Suprapubic skin (tissue), 4 donors: ENCODE results near the gene CASP10. TPM values are rescaled to one million over a fixed set of nuclear protein-coding genes. Genes with fewer than 3 reads are reported as not detected.
"Not testable (repeated sequence)": the region's sequence is repeated elsewhere in the genome, so short reads cannot be mapped to it uniquely, and the experiment has no call there.

Experiments
- DNase-seq, 2 donors: peaks; one replicate each; pipeline ENCODE4 v3.0.0-alpha.2; 2019; ENCODE audit warnings: low spot score in 2 of 2
- H3K27ac ChIP-seq: fragments of 200-600 bp; sonication (generic); one replicate; pipeline ENCODE4 v1.5.1; 2019
- H3K27me3 ChIP-seq: fragments of 200-600 bp; sonication (generic); one replicate; pipeline ENCODE4 v1.5.1; 2019
- H3K36me3 ChIP-seq: fragments of 200-600 bp; sonication (generic); one replicate; pipeline ENCODE4 v1.5.1; 2019
- H3K4me1 ChIP-seq: fragments of 200-600 bp; sonication (generic); one replicate; pipeline ENCODE4 v1.5.1; 2019
- H3K4me3 ChIP-seq: fragments of 200-600 bp; sonication (generic); one replicate; pipeline ENCODE4 v1.5.1; 2019; ENCODE audit warnings: mild to moderate bottlenecking
- H3K9me3 ChIP-seq: fragments of 200-600 bp; sonication (generic); one replicate; pipeline ENCODE4 v1.5.1; 2019
- CTCF ChIP-seq, 2 donors: fragments of 200-600 bp in 1 of 2; fragments of 450-650 bp in 1 of 2; sonication (generic) in 1 of 2; IDR thresholded peaks; one replicate each; pipeline ENCODE4 v1.5.1; 2016 to 2019; ENCODE audit warnings: antibody characterized with exemption in 2 of 2, mild to moderate bottlenecking in 1 of 2, moderate library complexity in 1 of 2
- EP300 ChIP-seq: sonication (generic); formaldehyde crosslinking; IDR thresholded peaks from one replicate; pipeline ENCODE4 v1.6.1; 2017; ENCODE audit warnings: antibody characterized with exemption
- POLR2A ChIP-seq, 2 donors: fragments of 450-650 bp; IDR thresholded peaks; one replicate each; pipeline ENCODE4 v1.6.1; 2017; ENCODE audit warnings: antibody characterized with exemption in 2 of 2, mild to moderate bottlenecking in 2 of 2, moderate library complexity in 2 of 2
- POLR2AphosphoS5 ChIP-seq, 3 donors: sonication (generic); formaldehyde crosslinking; IDR thresholded peaks; one replicate each; pipeline ENCODE4 v1.6.1; 2017; ENCODE audit warnings: antibody characterized with exemption in 3 of 3
- WGBS: methylation state at CpG from one replicate; pipeline ENCODE4 v1.1.5; 2018; 5-methylcytosine and 5-hydroxymethylcytosine counted together
- total RNA-seq, 4 donors: library from RNA; depleted of rRNA; stranded (reverse); fragments of >200 nt; gene quantifications; one replicate each; pipeline ENCODE4 v1.1.0, GENCODE V29; 2016

The CASP10 gene
- total RNA-seq, 4 donors from 2014 or later = 3.7 to 19.0 (median 7.4) TPM

GRCh38 chr2:201158111-201158929, 24.6 kb upstream of the CASP10 start:
- no peaks in the 10 kb centered on the region for H3K27me3 ChIP-seq
- DNase-seq = no peak
- no peak overlapping the region for H3K4me3 ChIP-seq
- H3K27ac ChIP-seq = peak overlapping the region; percentile 47
- H3K36me3 ChIP-seq = peaks cover 91% of the 10 kb centered on the region
- peak in 1 of 2 donors; percentile 41 for TF ChIP-seq CTCF (IDR thresholded peaks at IDR 0.05)
- no peak for TF ChIP-seq EP300
- TF ChIP-seq POLR2A (IDR thresholded peaks at IDR 0.05) = no peak
- H3K4me1 ChIP-seq = peaks cover 21% of the 10 kb centered on the region
- 61% methylated on average over 5 of the region's 5 CpGs for WGBS
- H3K9me3 ChIP-seq = no peaks in the 10 kb centered on the region

GRCh38 chr2:201164166-201164565, 18.8 kb upstream of the CASP10 start:
- 100% methylated on average over 1 of the region's 1 CpG for WGBS
- peaks cover 5% of the 10 kb centered on the region for H3K9me3 ChIP-seq

DNA sequence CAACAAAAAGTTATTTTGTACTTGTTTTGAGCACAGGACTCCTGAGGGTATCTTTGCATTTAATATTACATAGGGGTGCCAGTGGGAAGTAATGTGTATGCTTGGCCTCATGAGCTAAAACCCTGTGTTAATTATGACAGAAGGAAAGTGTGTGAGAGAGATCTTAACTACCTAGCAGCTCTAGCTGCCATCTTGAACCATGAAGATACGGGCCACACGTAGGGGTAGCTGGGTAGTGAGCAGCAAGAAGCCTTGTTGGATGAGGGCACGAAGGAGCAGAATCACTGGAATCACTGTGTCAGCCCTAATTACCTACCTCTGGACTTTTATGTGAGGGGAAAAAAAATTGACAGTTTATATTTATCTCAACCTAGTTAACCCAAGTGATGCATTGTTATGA, 15.4 kb upstream of the CASP10 start:
- no peak for DNase-seq
- Histone ChIP-seq H3K27me3 (no peaks in the 10 kb centered on the region), H3K4me1 (no peaks in the 10 kb centered on the region), H3K27ac (no peak overlapping the region), H3K9me3 (peaks cover 5% of the 10 kb centered on the region), H3K36me3 (peaks cover 54% of the 10 kb centered on the region), H3K4me3 (no peak overlapping the region)
- 98% methylated on average over 3 of the region's 3 CpGs for WGBS
- no peak for TF ChIP-seq EP300
- no peak for TF ChIP-seq POLR2A (IDR thresholded peaks at IDR 0.05)
- TF ChIP-seq CTCF (IDR thresholded peaks at IDR 0.05) = no peak
- no peak for TF ChIP-seq POLR2AphosphoS5 (IDR thresholded peaks at IDR 0.05)

More at GRCh38 chr2:201164166-201164565, 18.8 kb upstream of the CASP10 start:
- no peaks in the 10 kb centered on the region for H3K27me3 ChIP-seq
- TF ChIP-seq POLR2AphosphoS5 (IDR thresholded peaks at IDR 0.05) (no peak), CTCF (IDR thresholded peaks at IDR 0.05) (no peak), EP300 (no peak), POLR2A (IDR thresholded peaks at IDR 0.05) (no peak)
- no peak overlapping the region for H3K4me3 ChIP-seq
- no peak overlapping the region for H3K27ac ChIP-seq
- H3K36me3 ChIP-seq = peaks cover 88% of the 10 kb centered on the region
- no peaks in the 10 kb centered on the region for H3K4me1 ChIP-seq
- DNase-seq = no peak

DNA sequence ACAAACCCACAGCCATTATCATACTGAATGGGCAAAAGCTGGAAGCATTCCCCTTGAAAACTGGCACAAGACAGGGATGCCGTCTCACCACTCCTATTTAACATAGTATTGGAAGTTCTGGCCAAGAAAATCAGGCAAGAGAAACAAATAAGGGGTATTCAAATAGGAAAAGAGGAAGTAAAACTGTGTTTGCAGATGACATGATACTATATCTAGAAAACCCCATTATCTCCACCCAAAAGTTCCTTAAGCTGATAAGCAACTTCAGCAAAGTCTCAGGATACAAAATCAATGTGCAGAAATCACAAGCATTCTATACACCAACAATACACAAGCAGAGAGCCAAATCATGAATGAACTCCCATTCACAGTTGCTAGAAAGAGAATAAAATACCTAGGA, 14.4 kb upstream of the CASP10 start:
- not testable (repeated sequence) for H3K4me1 ChIP-seq, H3K4me3 ChIP-seq, H3K27ac ChIP-seq, H3K9me3 ChIP-seq, H3K27me3 ChIP-seq, DNase-seq
- 74% methylated on average over 1 of the region's 1 CpG for WGBS
- peak in 1 of 3 donors; percentile 10 for TF ChIP-seq POLR2AphosphoS5 (IDR thresholded peaks at IDR 0.05)
- peaks cover 44% of the 10 kb centered on the region for H3K36me3 ChIP-seq

DNA sequence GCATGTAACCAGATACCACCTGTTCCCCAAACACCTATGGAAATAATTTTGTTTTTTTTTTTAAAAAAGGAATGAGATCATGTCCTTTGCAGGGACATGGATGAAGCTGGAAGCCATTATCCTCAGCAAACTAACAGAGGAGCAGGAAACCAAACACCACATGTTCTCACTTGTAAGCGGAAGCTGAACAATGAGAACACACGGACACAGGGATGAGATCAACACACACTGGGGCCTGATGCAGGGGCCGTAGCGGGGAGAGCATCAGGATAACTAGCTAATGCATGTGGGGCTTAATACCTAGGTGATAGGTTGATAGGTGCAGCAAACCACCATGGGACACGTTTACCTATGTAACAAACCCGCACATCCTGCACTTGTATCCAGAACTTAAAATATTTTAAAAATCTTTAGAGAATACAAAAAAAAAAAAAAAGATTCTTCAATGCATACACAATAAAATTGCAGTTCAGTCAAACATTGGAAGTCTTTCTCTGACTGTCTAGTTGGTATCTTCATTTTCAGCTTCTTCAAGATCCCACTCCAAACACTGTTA, 11.6 kb upstream of the CASP10 start:
- TF ChIP-seq POLR2AphosphoS5 (IDR thresholded peaks at IDR 0.05) (no peak), EP300 (no peak), POLR2A (IDR thresholded peaks at IDR 0.05) (no peak), CTCF (IDR thresholded peaks at IDR 0.05) (no peak)
- H3K36me3 ChIP-seq = peaks cover 16% of the 10 kb centered on the region
- H3K4me3 ChIP-seq = no peak overlapping the region
- no peaks in the 10 kb centered on the region for H3K27me3 ChIP-seq
- H3K9me3 ChIP-seq = peaks cover 5% of the 10 kb centered on the region
- DNase-seq = no peak
- H3K4me1 ChIP-seq = no peaks in the 10 kb centered on the region
- no peak overlapping the region for H3K27ac ChIP-seq
- WGBS = 50% methylated on average over 6 of the region's 6 CpGs
